HepG2 (cell line): Measurements from ENCODE around the gene ATG2A. TPM values are rescaled to one million over a fixed set of nuclear protein-coding genes. Genes with fewer than 3 reads are reported as not detected.

Source experiments
- CCAR2 ChIP-seq: fragments of 200-400 bp; formaldehyde crosslinking; optimal IDR thresholded peaks from 2 replicates; pipeline ENCODE3; 2018; ENCODE audit warnings: low read depth, mild to moderate bottlenecking, low read length, moderate library complexity
- ELK4 ChIP-seq: sonication (generic); formaldehyde crosslinking; IDR thresholded peaks from 2 replicates; pipeline ENCODE4 v1.9.0; 2021; ENCODE audit warnings: missing genetic modification reagents, borderline replicate concordance
- FOXO4 ChIP-seq: sonication (generic); formaldehyde crosslinking; conservative IDR thresholded peaks from 2 replicates; pipeline ENCODE4 v1.8.1; 2023; ENCODE audit warnings: missing genetic modification reagents
- HNRNPLL ChIP-seq: fragments of 200-400 bp; formaldehyde crosslinking; IDR thresholded peaks from 2 replicates; pipeline ENCODE4 v1.6.1; 2017; ENCODE audit warnings: mild to moderate bottlenecking, low read depth, low read length; ENCODE audit not compliant: poor library complexity, severe bottlenecking
- IKZF1 ChIP-seq: fragments of 450-650 bp; IDR thresholded peaks from 2 replicates; pipeline ENCODE4 v1.7.1; 2016
- ZBTB25 ChIP-seq: IDR thresholded peaks from 2 replicates; pipeline ENCODE4 v1.6.1; 2018; ENCODE audit warnings: missing genetic modification reagents
- ZNF142 ChIP-seq: sonication (generic); formaldehyde crosslinking; IDR thresholded peaks from 2 replicates; pipeline ENCODE4 v1.4.0; 2020; ENCODE audit warnings: missing genetic modification reagents
- ZNF18 ChIP-seq: sonication (generic); formaldehyde crosslinking; IDR thresholded peaks from 2 replicates; pipeline ENCODE4 v1.8.0; 2022; ENCODE audit warnings: mild to moderate bottlenecking, missing genetic modification reagents; ENCODE audit not compliant: insufficient replicate concordance
- ZNF225 ChIP-seq: sonication (generic); formaldehyde crosslinking; IDR thresholded peaks from 2 replicates; pipeline ENCODE4 v1.4.0; 2020; ENCODE audit warnings: mild to moderate bottlenecking, missing genetic modification reagents
- ZNF260 ChIP-seq: sonication (generic); formaldehyde crosslinking; IDR thresholded peaks from 2 replicates; pipeline ENCODE4 v1.4.0; 2020; ENCODE audit warnings: missing genetic modification reagents, low read depth, mild to moderate bottlenecking, borderline replicate concordance
- ZNF281 ChIP-seq: sonication (generic); formaldehyde crosslinking; IDR thresholded peaks from 2 replicates; pipeline ENCODE4 v1.4.0; 2020; ENCODE audit warnings: missing genetic modification reagents, borderline replicate concordance
- ZNF329 ChIP-seq: sonication (generic); formaldehyde crosslinking; IDR thresholded peaks from 2 replicates; pipeline ENCODE4 v1.9.0; 2021; ENCODE audit warnings: low read depth, mild to moderate bottlenecking, missing genetic modification reagents
- polyA plus RNA-seq, 8 experiments: library from polyadenylated mRNA; depleted of rRNA in 3 of 8; stranded (reverse) in 7 of 8; unstranded in 1 of 8; fragments of >200 nt; fragmentation: Illumina TruSeq in 4 of 8; extraction: Trizol in 4 of 8; gene quantifications; 2 replicates each; pipeline versions ENCODE4 v1.2.1 to v1.2.3, GENCODE V29; 2011 to 2016; ENCODE audit warnings: low read depth in 4 of 8, missing spikeins in 1 of 8, mixed read lengths in 1 of 8; ENCODE audit not compliant: insufficient read depth in 1 of 8
- total RNA-seq, 5 experiments: library from RNA; depleted of rRNA; stranded (reverse); fragments of >200 nt; fragmentation: Illumina TruSeq; extraction: Trizol; gene quantifications; 2 replicates each; pipeline ENCODE4 v1.2.3, GENCODE V29; 2016; ENCODE audit warnings: low read depth in 1 of 5

Gene ATG2A
- total and polyA plus RNA-seq, 2 of the 13 experiments (the other 11 are each of a cell fraction or from before 2014, with no cell fraction given), result 6.7 to 8.0 TPM

- TF ChIP-seq ZNF142 (CRISPR knock-in tag) (no peak), ELK4 (no peak), ZNF329 (CRISPR knock-in tag) (no peak), FOXO4 (CRISPR knock-in tag) (0 out of 2 replicates have a peak, but pooled peaks have one; percentile 93), ZNF260 (CRISPR knock-in tag) (no peak), ZNF225 (CRISPR knock-in tag) (peak; percentile 27; the same call in 1 of the 2 replicates), ZNF281 (CRISPR knock-in tag) (peak; percentile 13; the same call in 1 of the 2 replicates), IKZF1 (no peak), HNRNPLL (peak; percentile 95), CCAR2 (no peak), ZBTB25 (CRISPR knock-in tag) (no peak), ZNF18 (CRISPR knock-in tag) (peak; percentile 51)
Observed at GRCh38 chr11:64916775-64917662, at the start of gene ATG2A (continued).
